GM12873 (cell line): ENCODE measurements around the gene ZNF487.

Experiments used
- CTCF ChIP-seq: IDR thresholded peaks from 2 replicates; pipeline ENCODE4 v1.5.1; 2012; ENCODE audit warnings: low read depth, mild to moderate bottlenecking, moderate library complexity, low read length, control low read depth; ENCODE audit not compliant: insufficient read depth; ENCODE audit errors: missing control alignments

Gene ZNF487

DNA sequence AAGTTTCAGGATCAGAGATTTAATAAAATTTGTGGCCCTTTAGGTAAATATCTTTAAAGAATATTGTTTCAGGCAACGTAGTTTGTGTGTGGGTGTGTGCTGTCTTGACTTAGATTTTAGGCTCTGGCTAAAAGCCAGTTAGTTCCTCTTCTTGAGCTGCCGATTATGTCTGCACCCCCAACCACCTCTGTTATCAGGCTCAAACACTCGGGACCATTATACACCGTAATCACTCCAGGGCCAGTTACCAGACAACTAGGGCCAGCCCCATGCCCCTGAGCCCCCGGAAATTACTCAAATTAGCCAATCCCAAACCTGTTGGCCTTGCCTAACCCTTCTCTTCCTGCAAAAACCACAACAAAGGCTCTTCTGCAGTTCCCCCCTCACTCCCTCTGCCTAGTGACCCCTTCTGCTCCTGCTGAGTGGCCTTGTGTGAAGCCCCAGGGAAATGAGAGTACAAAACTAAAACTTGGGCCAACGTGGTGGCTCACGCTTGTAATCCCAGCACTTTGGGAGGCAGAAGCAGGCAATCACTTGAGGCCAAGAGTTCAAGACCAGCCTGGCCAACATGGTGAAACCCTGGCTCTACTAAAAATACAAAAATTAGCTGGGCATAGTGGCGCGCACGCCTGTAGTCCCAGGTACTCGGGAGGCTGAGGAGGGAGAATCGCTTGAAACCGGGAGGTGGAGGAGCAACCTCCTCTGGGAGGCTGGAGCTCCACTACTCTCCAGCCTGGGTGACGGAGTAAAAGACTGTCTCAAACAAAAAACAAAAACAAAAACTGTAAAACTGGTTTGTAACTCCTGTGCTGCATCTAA lies 18.8 kb upstream of the ZNF487 start:
- TF ChIP-seq CTCF: no peak

GRCh38 chr10:43419997-43420368 lies 16.9 kb upstream of the ZNF487 start:
- TF ChIP-seq CTCF: no peak

DNA sequence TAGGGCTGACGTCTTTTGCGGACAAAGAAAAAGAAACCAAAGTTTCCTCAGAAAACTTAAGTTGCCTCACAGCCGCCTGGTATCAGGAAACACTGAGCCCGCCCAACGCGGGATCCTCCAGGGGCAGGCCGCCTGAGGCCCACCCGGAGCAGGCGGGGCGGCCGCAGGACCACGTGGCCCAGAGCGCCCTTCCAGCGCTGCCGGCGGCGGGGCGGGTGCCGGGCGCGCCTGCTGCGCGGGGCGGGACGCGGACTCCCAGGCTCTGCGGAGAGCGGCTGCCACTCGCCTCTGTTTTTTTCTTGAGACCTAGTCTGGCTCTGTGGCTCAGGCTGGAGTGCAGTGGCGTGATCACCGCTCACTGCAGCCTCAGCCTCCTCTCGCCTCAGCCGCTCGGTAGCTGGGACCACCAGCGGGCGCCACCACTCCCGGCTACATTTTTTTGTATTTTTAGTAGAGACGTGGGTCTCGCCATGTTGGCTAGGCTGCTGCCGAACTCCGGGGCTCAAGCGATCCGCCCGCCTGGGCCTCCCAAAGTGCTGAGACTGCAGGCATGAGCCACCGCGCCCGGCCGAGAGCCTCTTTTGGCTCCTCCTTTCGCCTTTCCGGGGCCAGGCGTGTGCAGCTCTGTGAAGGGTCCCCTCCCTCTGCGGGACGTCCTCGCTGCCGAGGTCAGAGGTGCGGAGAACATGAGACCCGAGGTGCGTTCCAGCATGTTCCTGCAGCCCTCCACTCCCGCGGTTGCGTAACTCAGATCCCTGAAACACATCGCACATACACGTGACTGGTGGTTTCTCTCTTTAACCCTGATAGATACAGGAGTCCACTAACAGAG lies 16.3 kb upstream of the ZNF487 start:
- TF ChIP-seq CTCF: peak; percentile 27

DNA sequence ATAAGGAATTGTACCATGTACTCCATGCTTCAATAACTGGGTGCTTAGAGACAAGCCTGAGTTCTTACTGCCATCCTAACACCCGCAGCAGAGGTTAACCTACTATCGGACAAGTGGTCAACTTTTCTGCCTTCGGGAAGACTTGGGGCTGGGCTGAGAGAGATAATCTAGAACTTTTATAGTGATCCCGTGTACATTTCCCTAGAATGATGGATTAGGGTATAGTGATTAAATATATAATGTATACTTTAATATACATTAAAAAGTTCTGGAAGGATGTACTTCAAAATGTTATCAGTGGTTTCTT lies 15.8 kb upstream of the ZNF487 start:
- no peak for TF ChIP-seq CTCF

DNA sequence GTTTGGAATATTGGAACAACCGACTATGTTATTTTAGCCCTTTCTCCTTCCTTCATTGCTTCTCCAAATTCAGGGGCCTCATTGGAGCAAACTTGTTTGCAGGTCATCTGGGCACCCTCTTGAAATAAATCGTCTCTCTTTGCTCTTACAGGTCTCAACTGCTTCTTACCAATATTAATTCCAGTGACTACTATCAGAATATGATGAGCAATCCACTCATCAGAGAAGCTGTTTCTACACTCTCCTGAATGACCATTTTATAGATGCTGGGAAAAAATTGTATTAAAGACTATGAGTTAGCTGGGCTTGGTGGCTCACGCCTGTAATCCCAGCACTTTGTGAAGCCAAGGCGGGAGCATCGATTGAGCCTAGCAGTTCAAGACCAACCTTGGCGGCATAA lies 15.4 kb upstream of the ZNF487 start:
- no peak for TF ChIP-seq CTCF

DNA sequence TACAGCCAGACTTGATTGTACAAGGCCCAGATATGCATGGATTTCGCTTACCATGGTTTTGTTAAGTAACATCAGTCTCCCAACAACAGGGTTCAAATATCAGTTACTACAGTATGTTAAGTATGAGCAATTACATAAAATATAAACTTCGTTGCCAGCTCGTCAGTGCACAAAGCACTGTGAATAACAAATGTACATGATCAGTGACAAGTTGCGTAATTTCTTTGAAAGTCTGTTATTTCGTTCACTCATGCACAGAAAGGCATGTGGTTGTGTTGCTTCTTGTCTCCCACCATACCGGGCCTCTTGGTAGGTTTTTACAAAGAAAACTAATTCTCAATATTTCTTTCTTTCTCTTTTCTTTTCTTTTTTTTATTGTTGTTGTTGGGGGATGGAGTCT lies 12.5 kb upstream of the ZNF487 start:
- no peak for TF ChIP-seq CTCF

- no peak for TF ChIP-seq CTCF
Observed at GRCh38 chr10:43427166-43427825, 9.6 kb upstream of the ZNF487 start.
